GM18868 (cell line): ENCODE measurements around the gene ST8SIA1.

Source experiments
- ATAC-seq: cut with Tn5 transposase; IDR thresholded peaks from one replicate; pipeline ENCODE4 v1.9.1; 2021; ENCODE audit warnings: mild to moderate bottlenecking, moderate library complexity; ENCODE audit not compliant: unreplicated experiment

The ST8SIA1 gene

GRCh38 chr12:22332202-22332601, 2.3 kb downstream of the ST8SIA1 start:
- no peak for ATAC-seq

- ATAC-seq: no peak
These were observed 4.9 kb downstream of the ST8SIA1 start for GRCh38 chr12:22329621-22330020.

- no peak for ATAC-seq
These were observed 9.3 kb downstream of the ST8SIA1 start for GRCh38 chr12:22325218-22325617.

GRCh38 chr12:22322091-22322490, 12.4 kb downstream of the ST8SIA1 start:
- ATAC-seq: no peak

GRCh38 chr12:22321638-22322037, 12.9 kb downstream of the ST8SIA1 start:
- peak; percentile 48 for ATAC-seq

- ATAC-seq: no peak
These were observed 13.4 kb downstream of the ST8SIA1 start for GRCh38 chr12:22321018-22321605.

- ATAC-seq: peak; percentile 80
These were observed 16.3 kb downstream of the ST8SIA1 start for GRCh38 chr12:22318108-22318737.

GRCh38 chr12:22313963-22314330, 20.6 kb downstream of the ST8SIA1 start:
- ATAC-seq: no peak

GRCh38 chr12:22313286-22313962, 21.1 kb downstream of the ST8SIA1 start:
- no peak for ATAC-seq

- ATAC-seq: peak; percentile 52
These were observed 22.2 kb downstream of the ST8SIA1 start for GRCh38 chr12:22312336-22312735.

GRCh38 chr12:22310709-22311108, 23.8 kb downstream of the ST8SIA1 start:
- no peak for ATAC-seq

GRCh38 chr12:22310275-22310674, 24.2 kb downstream of the ST8SIA1 start:
- no peak for ATAC-seq

GRCh38 chr12:22307811-22308210, 26.7 kb downstream of the ST8SIA1 start:
- no peak for ATAC-seq

- ATAC-seq: no peak
These were observed 28.2 kb downstream of the ST8SIA1 start for GRCh38 chr12:22306311-22306710.

- no peak for ATAC-seq
These were observed 30.2 kb downstream of the ST8SIA1 start for GRCh38 chr12:22304341-22304740.

GRCh38 chr12:22299294-22299912, 35.1 kb downstream of the ST8SIA1 start:
- ATAC-seq: no peak

GRCh38 chr12:22289250-22289649, 45.3 kb downstream of the ST8SIA1 start:
- ATAC-seq: no peak

GRCh38 chr12:22287776-22288621, 46.5 kb downstream of the ST8SIA1 start:
- no peak for ATAC-seq

- ATAC-seq: no peak
These were observed 47.4 kb downstream of the ST8SIA1 start for GRCh38 chr12:22287101-22287500.

GRCh38 chr12:22286569-22286968, 47.9 kb downstream of the ST8SIA1 start:
- no peak for ATAC-seq

GRCh38 chr12:22285846-22286245, 48.7 kb downstream of the ST8SIA1 start:
- no peak for ATAC-seq
